HCT116 (cell line): Measurements from ENCODE around the gene VMO1. TPM values are rescaled to one million over a fixed set of nuclear protein-coding genes. Genes with fewer than 3 reads are reported as not detected.

ENCODE experiments used
- ATAC-seq: fragments of 200-7000 bp; cut with Tn5 transposase; 2 replicates; pipeline ENCODE4 v1.9.1; 2020; ENCODE audit warnings: mild to moderate bottlenecking, moderate library complexity
- BruUV-seq: library from RNA; stranded (reverse); fragments of 400-500 nt; replicated peaks from 2 replicates; lab custom pipeline; 2021; lab: Mats Ljungman, UMichigan
- CTCF ChIA-PET: fragments of 300-600 bp; sonication (Branson Sonifier 250); formaldehyde crosslinking; loops from one replicate; lab custom pipeline; 2021; ENCODE audit warnings: antibody characterized with exemption; lab: Charles Lee
- POLR2A ChIA-PET: fragments of 300-600, 350-600 bp; sonication (Branson Sonifier 250); formaldehyde crosslinking; loops from one replicate; lab custom pipeline; 2021; ENCODE audit warnings: antibody characterized with exemption; lab: Charles Lee
- RAD21 ChIA-PET, 2 experiments: fragments of 300-600 bp; sonication (Branson Sonifier 250); formaldehyde crosslinking; loops; one replicate each; lab custom pipeline; 2023; ENCODE audit warnings: low total read pairs in 2 of 2; ENCODE audit not compliant: uncharacterized antibody in 2 of 2, unreplicated experiment in 2 of 2, low non-redundant PET in 1 of 2; lab: Charles Lee
- DNase-seq: peaks from one replicate; pipeline ENCODE4 v3.0.0-alpha.2; 2010; ENCODE audit warnings: low read depth, low spot score
- H2AFZ ChIP-seq: fragments of 200-600 bp; shearing (Covaris generic), sonication (generic); 2 replicates; pipeline ENCODE4 v1.6.1; 2017; ENCODE audit warnings: low read depth, mixed run types, mixed read lengths, antibody characterized with exemption, low read length; ENCODE audit not compliant: poor library complexity, severe bottlenecking
- H3K27ac ChIP-seq: 2 replicates; pipeline ENCODE4 v1.5.1; 2012; ENCODE audit warnings: low read depth, low read length
- H3K27me3 ChIP-seq: fragments of 200-600 bp; sonication (generic); 2 replicates; pipeline ENCODE4 v1.6.1; 2016; ENCODE audit warnings: mixed run types, low read length, mixed read lengths; ENCODE audit not compliant: insufficient read depth
- H3K36me3 ChIP-seq, 2 experiments: fragments of 200-500 bp in 1 of 2; fragments of 200-600 bp in 1 of 2; sonication (Bioruptor generic) in 1 of 2; sonication (generic) in 1 of 2; 2 replicates each; pipeline versions ENCODE4 v1.5.1 to v1.6.1; 2014 to 2016; ENCODE audit warnings: low read length in 2 of 2, inconsistent platforms in 1 of 2, mixed read lengths in 1 of 2, mixed run types in 1 of 2; ENCODE audit not compliant: insufficient read depth in 2 of 2, control insufficient read depth in 1 of 2
- H3K4me1 ChIP-seq, 2 experiments: fragments of 200-600 bp in 1 of 2; sonication (generic) in 1 of 2; 2 replicates each; pipeline versions ENCODE4 v1.5.1 to v1.6.1; 2012 to 2017; ENCODE audit warnings: low read length in 2 of 2, inconsistent platforms in 1 of 2, mild to moderate bottlenecking in 1 of 2, mixed read lengths in 1 of 2, mixed run types in 1 of 2, moderate library complexity in 1 of 2; ENCODE audit not compliant: insufficient read depth in 2 of 2, control insufficient read depth in 1 of 2
- H3K4me2 ChIP-seq: fragments of 200-600 bp; sonication (generic); 2 replicates; pipeline ENCODE4 v1.6.1; 2017; ENCODE audit warnings: mixed run types, low read length, mixed read lengths
- H3K4me3 ChIP-seq, 2 experiments: fragments of 200-600 bp in 1 of 2; sonication (generic) in 1 of 2; replicated peaks in 1 of 2; 2 replicates each; pipeline ENCODE4 v1.5.1; 2011 to 2016; ENCODE audit warnings: low read length in 2 of 2, control low read depth in 1 of 2, low read depth in 1 of 2, mild to moderate bottlenecking in 1 of 2, mixed read lengths in 1 of 2, mixed run types in 1 of 2
- H3K79me2 ChIP-seq: fragments of 200-600 bp; sonication (generic); 2 replicates; pipeline ENCODE4 v1.6.1; 2017; ENCODE audit warnings: mild to moderate bottlenecking, mixed run types, low read length, moderate library complexity, mixed read lengths; ENCODE audit not compliant: insufficient read depth
- H3K9ac ChIP-seq: fragments of 200-600 bp; sonication (generic); 2 replicates; pipeline ENCODE4 v1.6.1; 2016; ENCODE audit warnings: low read length, mixed read lengths
- H3K9me2 ChIP-seq: fragments of 200-600 bp; sonication (generic), shearing (Covaris generic); 2 replicates; pipeline ENCODE4 v1.6.1; 2017; ENCODE audit warnings: mixed run types, mild to moderate bottlenecking, moderate library complexity; ENCODE audit not compliant: insufficient read depth
- H3K9me3 ChIP-seq, 2 experiments: fragments of 200-500 bp in 1 of 2; fragments of 200-600 bp in 1 of 2; sonication (Bioruptor generic) in 1 of 2; sonication (generic) in 1 of 2; 2 replicates each; pipeline ENCODE4 v1.6.1; 2014 to 2017; ENCODE audit warnings: low read length in 2 of 2, mixed read lengths in 2 of 2, inconsistent platforms in 1 of 2, low read depth in 1 of 2, mild to moderate bottlenecking in 1 of 2, mixed run types in 1 of 2, moderate library complexity in 1 of 2; ENCODE audit not compliant: control insufficient read depth in 1 of 2, insufficient read depth in 1 of 2
- H4K20me1 ChIP-seq: fragments of 200-600 bp; sonication (generic), shearing (Covaris generic); 2 replicates; pipeline ENCODE4 v1.6.1; 2017; ENCODE audit warnings: mixed run types, mild to moderate bottlenecking, moderate library complexity; ENCODE audit not compliant: insufficient read depth
- CEBPB ChIP-seq: IDR thresholded peaks from 2 replicates; pipeline ENCODE4 v1.6.1; 2012; ENCODE audit warnings: low read depth
- ELF1 ChIP-seq: IDR thresholded peaks from 2 replicates; pipeline ENCODE4 v1.6.1; 2012; ENCODE audit warnings: low read depth, borderline replicate concordance
- EZH2 ChIP-seq: fragments of 200-600 bp; sonication (generic); IDR thresholded peaks from 2 replicates; pipeline ENCODE4 v1.6.1; 2017; ENCODE audit warnings: antibody characterized with exemption, mixed run types
- EZH2phosphoT487 ChIP-seq: fragments of 200-600 bp; IDR thresholded peaks from 2 replicates; pipeline ENCODE4 v1.6.1; 2018; ENCODE audit warnings: antibody characterized with exemption, borderline replicate concordance
- FOSL1 ChIP-seq: IDR thresholded peaks from 2 replicates; pipeline ENCODE4 v1.6.1; 2012; ENCODE audit warnings: low read depth
- JUND ChIP-seq: IDR thresholded peaks from 2 replicates; pipeline ENCODE4 v1.6.1; 2012
- POLR2A ChIP-seq: IDR thresholded peaks from 2 replicates; pipeline ENCODE4 v1.7.0; 2011; ENCODE audit warnings: borderline replicate concordance; ENCODE audit not compliant: insufficient read depth, insufficient read length; ENCODE audit errors: extremely low read depth
- RAD21 ChIP-seq: IDR thresholded peaks from 2 replicates; pipeline ENCODE4 v1.6.1; 2012; ENCODE audit warnings: low read depth, mild to moderate bottlenecking
- SIN3A ChIP-seq: IDR thresholded peaks from 2 replicates; pipeline ENCODE4 v1.6.1; 2012; ENCODE audit warnings: low read depth
- SP1 ChIP-seq: IDR thresholded peaks from 2 replicates; pipeline ENCODE4 v1.6.1; 2012; ENCODE audit warnings: low read depth
- SRF ChIP-seq: IDR thresholded peaks from 2 replicates; pipeline ENCODE4 v1.6.1; 2012; ENCODE audit warnings: low read depth
- TCF7L2 ChIP-seq: IDR thresholded peaks from 2 replicates; pipeline ENCODE4 v1.7.0; 2011; ENCODE audit warnings: borderline replicate concordance, inconsistent platforms; ENCODE audit not compliant: insufficient read depth, insufficient read length; ENCODE audit errors: extremely low read depth
- YY1 ChIP-seq: IDR thresholded peaks from 2 replicates; pipeline ENCODE4 v1.6.1; 2011; ENCODE audit warnings: low read length, low read depth, moderate library complexity, mild to moderate bottlenecking; ENCODE audit not compliant: insufficient replicate concordance; ENCODE audit errors: extremely low read depth
- ZNF274 ChIP-seq: fragments of 200-500 bp; sonication (Bioruptor generic); IDR thresholded peaks from 2 replicates; pipeline ENCODE4 v1.6.1; 2014; ENCODE audit warnings: mild to moderate bottlenecking, low read depth, low read length, inconsistent platforms
- intact Hi-C: fragments of 100-400 bp; cut with micrococcal nuclease; formaldehyde crosslinking; loops from 2 replicates; pipeline ENCODE4 v1.10.0; 2022
- total RNA-seq: library from RNA; stranded (reverse); gene quantifications from one replicate; pipeline ENCODE4 v1.2.1, GENCODE V29; 2021; ENCODE audit not compliant: unreplicated experiment
- TF ChIP-seq, protein P1 (sequence below): IDR thresholded peaks from 2 replicates; pipeline ENCODE4 v1.6.1; 2012
- TF ChIP-seq, protein P2 (sequence below), 3 experiments: fragments of 200-600 bp in 1 of 3; sonication (generic) in 1 of 3; IDR thresholded peaks in 2 of 3; conservative IDR thresholded peaks in 1 of 3; 2 replicates each; pipeline ENCODE4 v1.5.1; 2012 to 2017; ENCODE audit warnings: low read depth in 2 of 3, low read length in 2 of 3, antibody characterized with exemption in 1 of 3, borderline replicate concordance in 1 of 3, control low read depth in 1 of 3, mild to moderate bottlenecking in 1 of 3, mixed read lengths in 1 of 3, mixed run types in 1 of 3, moderate library complexity in 1 of 3; ENCODE audit not compliant: insufficient read depth in 1 of 3
- TF ChIP-seq, protein P3 (sequence below): IDR thresholded peaks from 2 replicates; pipeline ENCODE4 v1.6.1; 2011; ENCODE audit warnings: mild to moderate bottlenecking, low read length, moderate library complexity; ENCODE audit not compliant: insufficient replicate concordance; ENCODE audit errors: extremely low read depth
- TF ChIP-seq, protein P4 (sequence below): IDR thresholded peaks from 2 replicates; pipeline ENCODE4 v1.6.1; 2012

Gene VMO1
- total RNA-seq, 1 experiment from 2014 or later = 0.76 TPM

DNA sequence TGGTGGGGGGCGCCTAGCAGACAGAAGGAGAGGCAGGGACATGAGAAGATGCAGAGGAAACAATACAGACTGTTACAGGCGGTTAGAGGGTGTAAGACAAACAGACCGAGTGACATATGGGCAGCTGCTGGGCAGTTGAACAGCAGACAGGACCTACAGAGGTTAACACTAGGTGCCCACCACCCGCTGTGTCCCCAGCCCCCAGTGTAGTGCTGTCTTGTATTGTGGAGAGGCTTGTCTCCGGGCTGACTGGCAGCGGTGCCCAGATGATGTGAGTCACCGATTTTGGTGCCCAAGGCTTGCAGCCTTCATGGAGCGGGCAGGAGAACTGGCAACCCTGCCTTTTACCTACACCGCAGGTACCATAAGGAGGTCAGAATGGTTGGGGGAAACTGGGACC lies 44.0 kb downstream of the VMO1 start:
- peaks cover 11 to 20% of the 10 kb centered on the region in 2 experiments for H3K4me1 ChIP-seq
- intact Hi-C loops = no loop called here
- CTCF ChIA-PET = no interaction called here

DNA sequence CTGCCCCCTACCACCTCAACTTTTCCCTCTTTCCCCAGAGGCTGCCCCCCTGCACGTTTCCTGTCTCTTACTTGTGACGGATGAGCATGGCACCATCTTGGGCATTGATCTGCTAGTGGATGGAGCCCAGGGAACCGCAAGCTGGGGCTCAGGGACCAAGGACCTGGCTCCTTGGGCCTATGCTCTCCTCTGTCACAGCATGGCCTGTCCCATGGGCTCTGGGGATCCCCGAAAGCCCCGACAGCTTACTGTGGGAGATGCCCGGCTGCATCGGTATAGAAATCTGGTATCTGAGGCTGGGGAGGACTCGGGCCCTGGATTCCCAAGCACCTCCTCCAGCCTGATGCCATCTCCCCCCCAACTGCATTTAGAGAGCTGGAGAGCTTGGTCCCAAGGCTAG lies 44.6 kb downstream of the VMO1 start:
- Histone ChIP-seq H3K9me3 (no peaks in the 10 kb centered on the region), H3K4me1 (peaks cover 11 to 20% of the 10 kb centered on the region in 2 experiments)
- TF ChIP-seq FOSL1 = no peak
- TF ChIP-seq RAD21 = no peak
- TF ChIP-seq, protein P1, sequence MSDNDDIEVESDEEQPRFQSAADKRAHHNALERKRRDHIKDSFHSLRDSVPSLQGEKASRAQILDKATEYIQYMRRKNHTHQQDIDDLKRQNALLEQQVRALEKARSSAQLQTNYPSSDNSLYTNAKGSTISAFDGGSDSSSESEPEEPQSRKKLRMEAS = no peak
- TF ChIP-seq POLR2A = no peak
- TF ChIP-seq CEBPB = no peak
- no peak for TF ChIP-seq ELF1
- TF ChIP-seq SRF = no peak
- TF ChIP-seq, protein P2, sequence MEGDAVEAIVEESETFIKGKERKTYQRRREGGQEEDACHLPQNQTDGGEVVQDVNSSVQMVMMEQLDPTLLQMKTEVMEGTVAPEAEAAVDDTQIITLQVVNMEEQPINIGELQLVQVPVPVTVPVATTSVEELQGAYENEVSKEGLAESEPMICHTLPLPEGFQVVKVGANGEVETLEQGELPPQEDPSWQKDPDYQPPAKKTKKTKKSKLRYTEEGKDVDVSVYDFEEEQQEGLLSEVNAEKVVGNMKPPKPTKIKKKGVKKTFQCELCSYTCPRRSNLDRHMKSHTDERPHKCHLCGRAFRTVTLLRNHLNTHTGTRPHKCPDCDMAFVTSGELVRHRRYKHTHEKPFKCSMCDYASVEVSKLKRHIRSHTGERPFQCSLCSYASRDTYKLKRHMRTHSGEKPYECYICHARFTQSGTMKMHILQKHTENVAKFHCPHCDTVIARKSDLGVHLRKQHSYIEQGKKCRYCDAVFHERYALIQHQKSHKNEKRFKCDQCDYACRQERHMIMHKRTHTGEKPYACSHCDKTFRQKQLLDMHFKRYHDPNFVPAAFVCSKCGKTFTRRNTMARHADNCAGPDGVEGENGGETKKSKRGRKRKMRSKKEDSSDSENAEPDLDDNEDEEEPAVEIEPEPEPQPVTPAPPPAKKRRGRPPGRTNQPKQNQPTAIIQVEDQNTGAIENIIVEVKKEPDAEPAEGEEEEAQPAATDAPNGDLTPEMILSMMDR (IDR thresholded peaks at IDR 0.05 in 2 of 3, conservative IDR thresholded peaks at IDR 0.05 in 1 of 3; ENCODE audit: borderline replicate concordance in 1 of 3, insufficient read depth in 1 of 3, low read depth in 2 of 3, low read length in 2 of 3) = no peak
- no peak for TF ChIP-seq JUND
- no peak for TF ChIP-seq SIN3A
- TF ChIP-seq, protein P3, sequence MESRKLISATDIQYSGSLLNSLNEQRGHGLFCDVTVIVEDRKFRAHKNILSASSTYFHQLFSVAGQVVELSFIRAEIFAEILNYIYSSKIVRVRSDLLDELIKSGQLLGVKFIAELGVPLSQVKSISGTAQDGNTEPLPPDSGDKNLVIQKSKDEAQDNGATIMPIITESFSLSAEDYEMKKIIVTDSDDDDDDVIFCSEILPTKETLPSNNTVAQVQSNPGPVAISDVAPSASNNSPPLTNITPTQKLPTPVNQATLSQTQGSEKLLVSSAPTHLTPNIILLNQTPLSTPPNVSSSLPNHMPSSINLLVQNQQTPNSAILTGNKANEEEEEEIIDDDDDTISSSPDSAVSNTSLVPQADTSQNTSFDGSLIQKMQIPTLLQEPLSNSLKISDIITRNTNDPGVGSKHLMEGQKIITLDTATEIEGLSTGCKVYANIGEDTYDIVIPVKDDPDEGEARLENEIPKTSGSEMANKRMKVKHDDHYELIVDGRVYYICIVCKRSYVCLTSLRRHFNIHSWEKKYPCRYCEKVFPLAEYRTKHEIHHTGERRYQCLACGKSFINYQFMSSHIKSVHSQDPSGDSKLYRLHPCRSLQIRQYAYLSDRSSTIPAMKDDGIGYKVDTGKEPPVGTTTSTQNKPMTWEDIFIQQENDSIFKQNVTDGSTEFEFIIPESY = no peak
- no peak for TF ChIP-seq ZNF274
- TF ChIP-seq SP1 = no peak
- no peak for TF ChIP-seq TCF7L2
- TF ChIP-seq EZH2 = no peak
- no peak for TF ChIP-seq YY1
- no peak for TF ChIP-seq EZH2phosphoT487
- TF ChIP-seq, protein P4, sequence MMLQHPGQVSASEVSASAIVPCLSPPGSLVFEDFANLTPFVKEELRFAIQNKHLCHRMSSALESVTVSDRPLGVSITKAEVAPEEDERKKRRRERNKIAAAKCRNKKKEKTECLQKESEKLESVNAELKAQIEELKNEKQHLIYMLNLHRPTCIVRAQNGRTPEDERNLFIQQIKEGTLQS = no peak

More for the DNA sequence above, 44.0 kb downstream of the VMO1 start:
- Histone ChIP-seq H3K79me2 (no peaks in the 10 kb centered on the region; the same call in 1 of the 2 replicates), H3K9ac (no peak overlapping the region), H3K27me3 (no peaks in the 10 kb centered on the region), H3K4me3 (no peak overlapping the region), H3K36me3 (no peaks in the 10 kb centered on the region), H3K27ac (no peak overlapping the region), H3K9me3 (no peaks in the 10 kb centered on the region), H2AFZ (no peak overlapping the region), H4K20me1 (no peaks in the 10 kb centered on the region), H3K4me2 (no peak overlapping the region), H3K9me2 (no peaks in the 10 kb centered on the region)
- DNase-seq (no peak), ATAC-seq (no peak)
- RAD21 ChIA-PET = no interaction called here
- POLR2A ChIA-PET = no interaction called here
- BruUV-seq = no TSS peak
- no peak for TF ChIP-seq ELF1

More for the DNA sequence above, 44.6 kb downstream of the VMO1 start:
- CTCF ChIA-PET = no interaction called here
- no peaks in the 10 kb centered on the region for H3K27me3 ChIP-seq
- no peak overlapping the region for H3K4me3 ChIP-seq
- H3K9ac ChIP-seq = no peak overlapping the region
- DNase-seq (no peak), ATAC-seq (no peak)
- H2AFZ ChIP-seq = no peak overlapping the region
- no peak overlapping the region for H3K4me2 ChIP-seq
- H3K27ac ChIP-seq = no peak overlapping the region
- RAD21 ChIA-PET = no interaction called here
- BruUV-seq = no TSS peak
- intact Hi-C loops = no loop called here
- H3K36me3 ChIP-seq = no peaks in the 10 kb centered on the region
- POLR2A ChIA-PET = no interaction called here
- no peaks in the 10 kb centered on the region for H4K20me1 ChIP-seq
- no peaks in the 10 kb centered on the region for H3K9me2 ChIP-seq
- H3K79me2 ChIP-seq = no peaks in the 10 kb centered on the region; the same call in 1 of the 2 replicates
